GM12878 (cell line): ENCODE data around the gene PGLYRP2. TPM values are rescaled to one million over a fixed set of nuclear protein-coding genes. Genes with fewer than 3 reads are reported as not detected.

Experiments used
- ATAC-seq: fragments of 200-7000 bp; cut with Tn5 transposase; 3 replicates; pipeline ENCODE4 v1.9.1; 2020; ENCODE audit warnings: mild to moderate bottlenecking, moderate library complexity
- BruUV-seq: library from RNA; stranded (reverse); fragments of 400-500 nt; replicated peaks from 2 replicates; lab custom pipeline; 2021; lab: Mats Ljungman, UMichigan
- CTCF ChIA-PET: fragments of 300-600 bp; sonication (Branson Sonifier 250); formaldehyde crosslinking; extraction: SDS; loops from one replicate; lab custom pipeline; 2021; ENCODE audit warnings: inconsistent platforms; lab: Yijun Ruan, JAX
- POLR2A ChIA-PET: fragments of 350-600 bp; formaldehyde crosslinking; extraction: SDS; loops from one replicate; lab custom pipeline; 2021; ENCODE audit warnings: inconsistent platforms; lab: Charles Lee
- RAD21 ChIA-PET: fragments of 300-600 bp; sonication (Branson Sonifier 250); formaldehyde crosslinking; loops from one replicate; lab custom pipeline; 2023; ENCODE audit warnings: antibody characterized with exemption; ENCODE audit not compliant: unreplicated experiment; lab: Charles Lee
- SMC1A ChIA-PET: fragments of 300-600 bp; sonication (Branson Sonifier 250); formaldehyde crosslinking; loops from one replicate; lab custom pipeline; 2023; ENCODE audit not compliant: unreplicated experiment, uncharacterized antibody; lab: Charles Lee
- DNase-seq: peaks from one replicate; pipeline ENCODE4 v3.0.0-alpha.2; 2011; ENCODE audit warnings: low read depth, low spot score
- FAIRE-seq: peaks from 3 replicates; lab custom pipeline; 2011; peaks lifted over from hg19 to GRCh38; lab: Jason Lieb, UNC
- H2AFZ ChIP-seq: 2 replicates; pipeline ENCODE4 v1.6.0; 2011; ENCODE audit warnings: low read depth, low read length, control low read depth; ENCODE audit not compliant: control insufficient read depth
- H3K27ac ChIP-seq: 2 replicates; pipeline ENCODE4 v1.5.1; 2011; ENCODE audit warnings: control low read depth; ENCODE audit not compliant: control insufficient read depth, insufficient read depth
- H3K27me3 ChIP-seq, 2 experiments: replicated peaks in 1 of 2; 2 replicates each; pipeline versions ENCODE4 v1.6.0 to v1.6.1; 2011; ENCODE audit warnings: low read length in 1 of 2; ENCODE audit not compliant: control insufficient read depth in 2 of 2, insufficient read depth in 2 of 2
- H3K36me3 ChIP-seq, 2 experiments: 2 replicates each; pipeline ENCODE4 v1.5.1; 2011; ENCODE audit warnings: low read length in 1 of 2; ENCODE audit not compliant: control insufficient read depth in 2 of 2, insufficient read depth in 2 of 2
- H3K4me1 ChIP-seq: 2 replicates; pipeline ENCODE4 v1.6.1; 2011; ENCODE audit warnings: mild to moderate bottlenecking, low read length, moderate library complexity, mixed read lengths; ENCODE audit not compliant: control insufficient read depth, insufficient read depth
- H3K4me2 ChIP-seq: 2 replicates; pipeline ENCODE4 v1.6.0; 2011; ENCODE audit warnings: control low read depth; ENCODE audit not compliant: control insufficient read depth, insufficient read depth
- H3K4me3 ChIP-seq: fragments of 200-600 bp; sonication (generic); 2 replicates; pipeline ENCODE4 v1.5.1; 2016
- H3K79me2 ChIP-seq: 2 replicates; pipeline ENCODE4 v1.6.0; 2011; ENCODE audit warnings: low read length; ENCODE audit not compliant: control insufficient read depth, insufficient read depth
- H3K9ac ChIP-seq: 2 replicates; pipeline ENCODE4 v1.8.0; 2011; ENCODE audit warnings: low read length, control low read depth, mixed read lengths; ENCODE audit not compliant: control insufficient read depth, insufficient read depth
- H3K9me3 ChIP-seq: replicated peaks from 3 replicates; pipeline ENCODE4 v1.5.1; 2011; ENCODE audit warnings: mild to moderate bottlenecking, low read length; ENCODE audit not compliant: control insufficient read depth, insufficient read depth
- H4K20me1 ChIP-seq: 2 replicates; pipeline ENCODE4 v1.6.0; 2011; ENCODE audit not compliant: control insufficient read depth, insufficient read depth
- ASH2L ChIP-seq: fragments of 300-600, 200-600 bp; sonication (generic); IDR thresholded peaks from 2 replicates; pipeline ENCODE4 v1.6.1; 2017; ENCODE audit warnings: low read depth, mild to moderate bottlenecking, borderline replicate concordance
- E4F1 ChIP-seq: fragments of 450-650 bp; IDR thresholded peaks from 2 replicates; pipeline ENCODE4 v1.6.1; 2018; ENCODE audit warnings: borderline replicate concordance, mild to moderate bottlenecking; ENCODE audit not compliant: partially characterized antibody
- GABPA ChIP-seq: IDR thresholded peaks from 2 replicates; pipeline ENCODE4 v1.6.1; 2014; ENCODE audit warnings: antibody characterized with exemption, low read depth, mild to moderate bottlenecking, inconsistent platforms
- MAX ChIP-seq: IDR thresholded peaks from 2 replicates; pipeline ENCODE4 v1.6.1; 2012; ENCODE audit warnings: low read depth, low read length, improper control_type of control experiment
- PBX3 ChIP-seq: IDR thresholded peaks from 2 replicates; pipeline ENCODE4 v1.6.1; 2011; ENCODE audit warnings: mild to moderate bottlenecking, low read depth, low read length, moderate library complexity; ENCODE audit not compliant: insufficient replicate concordance
- PML ChIP-seq: IDR thresholded peaks from 2 replicates; pipeline ENCODE4 v1.6.1; 2012; ENCODE audit warnings: low read length, inconsistent platforms
- PRDM15 ChIP-seq: fragments of 450-650 bp; formaldehyde crosslinking; IDR thresholded peaks from 2 replicates; pipeline ENCODE4 v1.4.0; 2020; ENCODE audit warnings: mild to moderate bottlenecking, moderate library complexity
- WGBS: methylation state at CpG from one replicate; pipeline ENCODE4 v1.1.6; 2016; ENCODE audit warnings: low lambda C conversion rate; ENCODE audit not compliant: insufficient replicate concordance, insufficient coverage; ENCODE audit errors: missing lambda C conversion rate; 5-methylcytosine and 5-hydroxymethylcytosine counted together
- in situ Hi-C: fragments of 300-500 bp; cut with MboI; formaldehyde crosslinking; loops from 9 replicates; pipeline ENCODE4 v1.14.3; 2018; ENCODE audit warnings: mixed read lengths
- intact Hi-C: fragments of 100-400 bp; cut with micrococcal nuclease; formaldehyde crosslinking; loops from one replicate; pipeline ENCODE4 v1.14.2; 2022; ENCODE audit not compliant: unreplicated experiment
- polyA plus RNA-seq, 11 experiments: library from polyadenylated mRNA; depleted of rRNA in 4 of 11; unstranded in 6 of 11; stranded (reverse) in 5 of 11; fragments of >200 nt; fragmentation: Nextera tagmentation in 4 of 11; fragmentation: Illumina TruSeq in 1 of 11; extraction: Ambion mirVana in 4 of 11; extraction: Trizol in 1 of 11; gene quantifications; 1 replicate in 1 of 11; 2 replicates in 10 of 11; pipeline versions ENCODE4 v1.2.1 to v1.2.3, GENCODE V29; 2011 to 2016; ENCODE audit warnings: inconsistent platforms in 2 of 11, missing spikeins in 2 of 11, low read depth in 1 of 11
- total RNA-seq, 4 experiments: library from RNA; depleted of rRNA in 3 of 4; stranded (reverse); fragments of >200 nt in 3 of 4; fragmentation: Illumina TruSeq in 1 of 4; extraction: Trizol in 1 of 4; gene quantifications; 2 replicates each; pipeline versions ENCODE4 v1.2.1 to v1.2.3, GENCODE V29; 2013 to 2021

Gene PGLYRP2
- total and polyA plus RNA-seq, 10 of the 15 experiments (the other 5 are each of a cell fraction or from before 2014, with no cell fraction given): 0.15 to 0.48 (median 0.26) TPM; not detected in 5

- Histone ChIP-seq H3K4me1 (no peaks in the 10 kb centered on the region), H3K36me3 (no peaks in the 10 kb centered on the region), H3K9me3 (no peaks in the 10 kb centered on the region), H3K27me3 (peaks cover 0 to 2% of the 10 kb centered on the region in 2 experiments; a peak in 2 of 4 replicates), H4K20me1 (no peaks in the 10 kb centered on the region), H3K27ac (no peak overlapping the region), H3K4me2 (no peak overlapping the region), H3K9ac (no peak overlapping the region), H3K79me2 (no peaks in the 10 kb centered on the region), H2AFZ (no peak overlapping the region), H3K4me3 (no peak overlapping the region)
- CTCF ChIA-PET: no interaction called here
- DNase-seq: no peak
- FAIRE-seq: no peak
- 35% methylated on average over 5 of the region's 5 CpGs for WGBS
- POLR2A ChIA-PET: no interaction called here
- in situ Hi-C loops: no loop called here
- SMC1A ChIA-PET: no interaction called here
- intact Hi-C loops: no loop called here
- RAD21 ChIA-PET: no interaction called here
- no TSS peak for BruUV-seq
- ATAC-seq: no peak
- no peak for TF ChIP-seq MAX
- no peak for TF ChIP-seq E4F1
- TF ChIP-seq ASH2L: no peak
- TF ChIP-seq PBX3: no peak
- no peak for TF ChIP-seq GABPA
- no peak for TF ChIP-seq PML
- TF ChIP-seq PRDM15: no peak
These were observed 26.8 kb upstream of the PGLYRP2 start for GRCh38 chr19:15506074-15506571.
